ENCODE data around the gene TCF4. TPM values are rescaled to one million over a fixed set of nuclear protein-coding genes. Genes with fewer than 3 reads are reported as not detected.

The TCF4 gene
- total RNA-seq, 2 experiments from 2014 or later, result 0.28 to 0.45 TPM

- H3K27ac Mint-ChIP-seq, result no peak overlapping the region
- POLR2A ChIA-PET, result no interaction called here
- no peaks in the 10 kb centered on the region for H3K9me3 Mint-ChIP-seq
- H3K27me3 Mint-ChIP-seq, result no peaks in the 10 kb centered on the region
- H3K4me1 Mint-ChIP-seq, result no peaks in the 10 kb centered on the region
- no peak overlapping the region for H3K4me3 Mint-ChIP-seq
- no peak for DNase-seq
- no peaks in the 10 kb centered on the region for H3K36me3 Mint-ChIP-seq (ENCODE audit: low read depth)
- CTCF ChIA-PET, result no interaction called here
Observed at GRCh38 chr18:55457028-55457427, 131.0 kb downstream of the TCF4 start.

GRCh38 chr18:55455938-55456337 lies 132.1 kb downstream of the TCF4 start:
- CTCF ChIA-PET, result no interaction called here
- H3K27me3 Mint-ChIP-seq, result no peaks in the 10 kb centered on the region

GRCh38 chr18:55453186-55453585 lies 134.8 kb downstream of the TCF4 start:
- POLR2A ChIA-PET, result no interaction called here

More at GRCh38 chr18:55455938-55456337, 132.1 kb downstream of the TCF4 start:
- Mint-ChIP-seq H3K4me3 (no peak overlapping the region), H3K27ac (no peak overlapping the region), H3K4me1 (no peaks in the 10 kb centered on the region), H3K9me3 (no peaks in the 10 kb centered on the region), H3K36me3 (ENCODE audit: low read depth) (no peaks in the 10 kb centered on the region)
- POLR2A ChIA-PET, result no interaction called here
- DNase-seq, result no peak

GRCh38 chr18:55452123-55452611 lies 135.8 kb downstream of the TCF4 start:
- Mint-ChIP-seq H3K4me1 (no peaks in the 10 kb centered on the region), H3K27ac (no peak overlapping the region), H3K9me3 (no peaks in the 10 kb centered on the region), H3K36me3 (ENCODE audit: low read depth) (no peaks in the 10 kb centered on the region), H3K4me3 (no peak overlapping the region), H3K27me3 (no peaks in the 10 kb centered on the region)
- POLR2A ChIA-PET, result no interaction called here
- no peak for DNase-seq
- CTCF ChIA-PET, result no interaction called here

More at GRCh38 chr18:55453186-55453585, 134.8 kb downstream of the TCF4 start:
- Mint-ChIP-seq H3K4me1 (no peaks in the 10 kb centered on the region), H3K27me3 (no peaks in the 10 kb centered on the region), H3K4me3 (no peak overlapping the region), H3K9me3 (no peaks in the 10 kb centered on the region), H3K36me3 (ENCODE audit: low read depth) (no peaks in the 10 kb centered on the region), H3K27ac (no peak overlapping the region)
- CTCF ChIA-PET, result no interaction called here
- no peak for DNase-seq

- no peaks in the 10 kb centered on the region for H3K4me1 Mint-ChIP-seq
Observed at GRCh38 chr18:55449412-55450140, 138.4 kb downstream of the TCF4 start.

GRCh38 chr18:55448420-55448819 lies 139.6 kb downstream of the TCF4 start:
- Mint-ChIP-seq H3K9me3 (peaks cover 4% of the 10 kb centered on the region), H3K27me3 (peaks cover 5% of the 10 kb centered on the region), H3K4me3 (no peak overlapping the region), H3K27ac (no peak overlapping the region), H3K36me3 (ENCODE audit: low read depth) (no peaks in the 10 kb centered on the region), H3K4me1 (no peaks in the 10 kb centered on the region)
- ChIA-PET POLR2A (no interaction called here), CTCF (no interaction called here)
- no peak for DNase-seq

More at GRCh38 chr18:55449412-55450140, 138.4 kb downstream of the TCF4 start:
- POLR2A ChIA-PET, result no interaction called here
- peaks cover 4% of the 10 kb centered on the region for H3K9me3 Mint-ChIP-seq
- DNase-seq, result no peak
- H3K4me3 Mint-ChIP-seq, result no peak overlapping the region
- H3K27ac Mint-ChIP-seq, result no peak overlapping the region
- H3K36me3 Mint-ChIP-seq (ENCODE audit: low read depth), result no peaks in the 10 kb centered on the region
- H3K27me3 Mint-ChIP-seq, result no peaks in the 10 kb centered on the region
- CTCF ChIA-PET, result no interaction called here

GRCh38 chr18:55447672-55448018 lies 140.3 kb downstream of the TCF4 start:
- H3K36me3 Mint-ChIP-seq (ENCODE audit: low read depth), result no peaks in the 10 kb centered on the region
- no peak for DNase-seq
- H3K9me3 Mint-ChIP-seq, result peaks cover 4% of the 10 kb centered on the region
- H3K27me3 Mint-ChIP-seq, result peaks cover 5% of the 10 kb centered on the region
- ChIA-PET POLR2A (no interaction called here), CTCF (no interaction called here)
- no peaks in the 10 kb centered on the region for H3K4me1 Mint-ChIP-seq
- H3K4me3 Mint-ChIP-seq, result no peak overlapping the region
- no peak overlapping the region for H3K27ac Mint-ChIP-seq

- Mint-ChIP-seq H3K27ac (no peak overlapping the region), H3K4me3 (no peak overlapping the region), H3K4me1 (no peaks in the 10 kb centered on the region), H3K9me3 (peaks cover 4% of the 10 kb centered on the region), H3K36me3 (ENCODE audit: low read depth) (no peaks in the 10 kb centered on the region), H3K27me3 (peaks cover 5% of the 10 kb centered on the region)
- ChIA-PET POLR2A (no interaction called here), CTCF (no interaction called here)
- no peak for DNase-seq
Observed at GRCh38 chr18:55446996-55447671, 140.9 kb downstream of the TCF4 start.

GRCh38 chr18:55444536-55444935 lies 143.5 kb downstream of the TCF4 start:
- H3K4me1 Mint-ChIP-seq, result no peaks in the 10 kb centered on the region
- no peaks in the 10 kb centered on the region for H3K36me3 Mint-ChIP-seq (ENCODE audit: low read depth)
- ChIA-PET CTCF (no interaction called here), POLR2A (no interaction called here)
- no peak overlapping the region for H3K4me3 Mint-ChIP-seq
- H3K9me3 Mint-ChIP-seq, result peaks cover 4% of the 10 kb centered on the region
- DNase-seq, result no peak
- peaks cover 5% of the 10 kb centered on the region for H3K27me3 Mint-ChIP-seq
- no peak overlapping the region for H3K27ac Mint-ChIP-seq

GRCh38 chr18:55443776-55444175 lies 144.2 kb downstream of the TCF4 start:
- H3K9me3 Mint-ChIP-seq, result peaks cover 4% of the 10 kb centered on the region
- ChIA-PET POLR2A (no interaction called here), CTCF (interaction anchor here (0.6 kb wide), 1 partner anchor 23 kb away, joined by 3 read pairs; no protein-coding TSS in a partner anchor)
- DNase-seq, result no peak
- H3K4me3 Mint-ChIP-seq, result no peak overlapping the region
- no peak overlapping the region for H3K27ac Mint-ChIP-seq
- H3K27me3 Mint-ChIP-seq, result peaks cover 5% of the 10 kb centered on the region
- H3K36me3 Mint-ChIP-seq (ENCODE audit: low read depth), result no peaks in the 10 kb centered on the region
- H3K4me1 Mint-ChIP-seq, result no peaks in the 10 kb centered on the region

- H3K27ac Mint-ChIP-seq, result no peak overlapping the region
- ChIA-PET CTCF (no interaction called here), POLR2A (no interaction called here)
- peaks cover 5% of the 10 kb centered on the region for H3K27me3 Mint-ChIP-seq
- no peak overlapping the region for H3K4me3 Mint-ChIP-seq
- no peaks in the 10 kb centered on the region for H3K36me3 Mint-ChIP-seq (ENCODE audit: low read depth)
- H3K9me3 Mint-ChIP-seq, result peaks cover 4% of the 10 kb centered on the region
- DNase-seq, result no peak
- no peaks in the 10 kb centered on the region for H3K4me1 Mint-ChIP-seq
Observed at GRCh38 chr18:55442561-55442960, 145.4 kb downstream of the TCF4 start.

- Mint-ChIP-seq H3K27me3 (peaks cover 5% of the 10 kb centered on the region), H3K4me1 (no peaks in the 10 kb centered on the region), H3K9me3 (peaks cover 4% of the 10 kb centered on the region), H3K36me3 (ENCODE audit: low read depth) (no peaks in the 10 kb centered on the region), H3K4me3 (no peak overlapping the region), H3K27ac (no peak overlapping the region)
- POLR2A ChIA-PET, result no interaction called here
- no peak for DNase-seq
- CTCF ChIA-PET, result no interaction called here
Observed at GRCh38 chr18:55440988-55441387, 147.0 kb downstream of the TCF4 start.

GRCh38 chr18:55439056-55439455 lies 148.9 kb downstream of the TCF4 start:
- ChIA-PET CTCF (no interaction called here), POLR2A (no interaction called here)
- Mint-ChIP-seq H3K27ac (no peak overlapping the region), H3K9me3 (no peaks in the 10 kb centered on the region), H3K27me3 (peaks cover 5% of the 10 kb centered on the region), H3K36me3 (ENCODE audit: low read depth) (no peaks in the 10 kb centered on the region), H3K4me3 (no peak overlapping the region), H3K4me1 (no peaks in the 10 kb centered on the region)
- no peak for DNase-seq

GRCh38 chr18:55435592-55435991 lies 152.4 kb downstream of the TCF4 start:
- H3K9me3 Mint-ChIP-seq, result peaks cover 3% of the 10 kb centered on the region
- H3K27me3 Mint-ChIP-seq, result no peaks in the 10 kb centered on the region

More at GRCh38 chr18:55435592-55435991, 152.4 kb downstream of the TCF4 start:
- ChIA-PET CTCF (no interaction called here), POLR2A (no interaction called here)
- no peak for DNase-seq
- Mint-ChIP-seq H3K4me3 (no peak overlapping the region), H3K36me3 (ENCODE audit: low read depth) (no peaks in the 10 kb centered on the region), H3K27ac (no peak overlapping the region), H3K4me1 (no peaks in the 10 kb centered on the region)

Data from activated CD4-positive, alpha-beta memory T cell treated with anti-CD3 and anti-CD28 coated beads, Interleukin-2, amount 10 ng/mL, durations not matched to agents 7 days and 5 days (primary cell).